ENCODE data around the gene FHIT.

FHIT gene

GRCh38 chr3:60175680-60176079 lies 1075.6 kb downstream of the FHIT start:
- DNase-seq (ENCODE audit: low read depth in 2 of 2) = no peak

- no peak for DNase-seq (ENCODE audit: low read depth in 2 of 2)
These were observed 1081.5 kb downstream of the FHIT start for GRCh38 chr3:60169755-60170154.

DNA sequence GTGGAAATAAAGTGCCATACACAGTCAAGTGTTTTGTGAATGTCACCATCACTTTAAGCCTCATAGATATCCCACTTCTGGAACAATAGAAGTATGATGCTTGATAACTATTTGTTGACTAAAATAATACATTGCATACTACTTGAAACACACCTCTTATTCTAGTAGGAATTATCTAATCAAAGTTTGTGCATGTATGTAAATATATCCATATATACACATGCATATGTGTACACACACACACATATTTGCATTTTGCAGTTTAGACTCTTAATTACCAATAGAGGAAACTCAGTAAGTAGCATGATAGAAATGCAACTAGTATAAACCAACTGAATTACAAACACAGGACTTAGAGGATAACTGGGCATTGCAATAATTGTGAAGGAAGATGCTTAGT lies 1084.1 kb downstream of the FHIT start:
- DNase-seq (ENCODE audit: low read depth in 2 of 2) = no peak

DNA sequence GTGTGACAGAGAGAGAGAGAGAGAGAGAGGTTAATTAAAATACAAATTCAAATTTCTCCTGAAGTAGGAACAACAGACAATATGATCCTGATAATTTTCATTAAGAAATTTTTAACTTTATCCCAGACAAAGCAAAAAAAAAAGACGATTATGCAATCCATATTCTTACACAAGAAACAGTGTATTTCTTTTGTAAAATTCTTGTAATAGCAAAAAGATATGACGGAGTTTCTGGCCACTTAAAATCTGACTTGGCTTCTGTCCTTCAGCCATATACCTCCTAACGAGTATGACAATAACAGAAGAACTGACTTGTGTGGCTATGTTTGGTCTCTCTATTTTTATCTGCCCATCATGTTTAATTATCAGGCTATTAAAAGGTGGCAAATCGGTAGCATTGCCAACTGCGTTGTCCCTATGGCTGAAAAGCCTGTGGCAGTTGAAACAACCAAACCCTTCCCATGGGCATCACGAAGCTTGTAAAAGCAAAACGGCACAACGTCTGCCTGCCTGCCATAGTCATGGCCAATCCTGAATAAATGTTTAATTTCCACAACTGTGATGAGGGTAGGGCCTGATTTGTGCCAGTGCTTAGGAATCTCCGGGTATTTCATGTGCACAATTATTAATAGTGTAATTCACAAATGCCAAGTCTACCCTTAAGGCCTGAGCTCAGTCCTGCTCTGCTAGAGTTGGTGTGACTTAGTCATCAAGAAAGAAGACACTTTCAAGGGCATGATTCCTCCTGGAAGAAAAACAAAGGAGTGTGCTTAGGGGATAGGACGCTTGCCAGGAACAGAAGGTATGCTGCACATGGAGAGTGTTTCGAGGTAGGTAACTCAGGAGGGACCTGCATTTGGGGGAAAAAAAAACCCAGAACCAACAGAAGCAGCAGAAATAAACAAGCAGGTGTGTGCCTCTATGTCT lies 1090.2 kb downstream of the FHIT start:
- DNase-seq (ENCODE audit: low read depth in 2 of 2) = no peak

GRCh38 chr3:60160111-60160821 lies 1091.0 kb downstream of the FHIT start:
- DNase-seq (ENCODE audit: low read depth in 2 of 2) = no peak

DNA sequence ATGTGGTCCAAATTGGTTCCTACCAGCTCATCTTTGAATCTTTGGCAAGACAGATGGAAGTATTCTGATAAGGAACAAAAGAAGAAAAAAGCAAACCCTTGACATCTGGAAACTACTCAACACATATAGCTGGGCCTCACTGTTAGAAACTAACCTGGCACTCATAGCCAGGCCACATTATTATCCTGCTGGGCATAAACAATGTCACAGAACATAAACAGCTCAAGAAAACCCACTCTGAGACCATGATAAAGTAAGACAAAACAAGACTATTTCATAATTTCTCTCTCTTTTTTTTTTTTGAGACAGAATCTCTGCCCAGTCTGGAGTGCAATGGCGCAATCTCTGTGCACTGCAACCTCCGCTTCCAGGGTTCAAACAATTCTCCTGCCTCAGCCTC lies 1093.2 kb downstream of the FHIT start:
- DNase-seq (ENCODE audit: low read depth in 2 of 2) = no peak

- no peak for DNase-seq (ENCODE audit: low read depth in 2 of 2)
These were observed 1097.2 kb downstream of the FHIT start for GRCh38 chr3:60154011-60154410.

- no peak for DNase-seq (ENCODE audit: low read depth in 2 of 2)
These were observed 1097.8 kb downstream of the FHIT start for GRCh38 chr3:60153221-60153999.

- no peak for DNase-seq (ENCODE audit: low read depth in 2 of 2)
These were observed 1101.8 kb downstream of the FHIT start for GRCh38 chr3:60149501-60149900.

GRCh38 chr3:60147249-60147950 lies 1103.9 kb downstream of the FHIT start:
- DNase-seq (ENCODE audit: low read depth in 2 of 2) = no peak

- no peak for DNase-seq (ENCODE audit: low read depth in 2 of 2)
These were observed 1105.1 kb downstream of the FHIT start for GRCh38 chr3:60146121-60146520.

GRCh38 chr3:60144071-60144470 lies 1107.2 kb downstream of the FHIT start:
- DNase-seq (ENCODE audit: low read depth in 2 of 2) = no peak

DNA sequence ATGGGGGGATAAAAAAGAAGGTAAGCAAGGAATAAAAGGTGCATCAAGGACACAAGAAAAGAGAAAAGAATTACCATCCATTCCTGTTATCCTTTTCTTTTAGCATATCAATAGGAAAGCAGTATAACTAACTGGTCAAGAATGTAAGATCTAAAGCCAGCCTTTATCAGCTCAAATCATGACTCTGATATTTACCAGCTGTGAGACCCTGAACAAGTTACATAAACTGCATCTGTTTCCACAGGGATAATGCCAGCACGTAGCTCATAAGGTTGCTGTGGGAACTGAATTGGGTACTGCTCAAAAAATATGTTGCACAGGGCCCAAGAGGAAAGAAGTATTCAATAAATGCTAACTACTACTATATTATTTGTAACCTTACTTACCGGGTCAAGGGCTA lies 1109.2 kb downstream of the FHIT start:
- no peak for DNase-seq (ENCODE audit: low read depth in 2 of 2)

DNA sequence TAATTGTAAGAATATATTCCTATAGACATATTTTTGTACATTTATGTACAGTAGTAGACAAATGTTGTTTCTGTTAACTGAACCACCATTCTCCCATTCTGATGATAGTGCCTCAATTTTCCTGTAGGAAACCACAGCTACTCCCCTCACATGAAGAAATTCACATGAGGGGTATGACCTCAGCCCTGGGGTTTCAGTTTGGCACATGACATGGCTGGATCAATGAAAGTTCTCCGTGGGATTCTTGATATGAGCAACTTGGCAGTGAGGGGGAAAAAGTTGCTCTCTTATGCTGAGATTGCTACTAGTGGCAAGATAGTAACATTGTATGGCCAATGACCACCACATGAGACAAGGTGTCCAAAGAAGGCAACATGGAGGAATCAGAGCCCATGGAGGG lies 1111.1 kb downstream of the FHIT start:
- DNase-seq (ENCODE audit: low read depth in 2 of 2) = no peak

DNA sequence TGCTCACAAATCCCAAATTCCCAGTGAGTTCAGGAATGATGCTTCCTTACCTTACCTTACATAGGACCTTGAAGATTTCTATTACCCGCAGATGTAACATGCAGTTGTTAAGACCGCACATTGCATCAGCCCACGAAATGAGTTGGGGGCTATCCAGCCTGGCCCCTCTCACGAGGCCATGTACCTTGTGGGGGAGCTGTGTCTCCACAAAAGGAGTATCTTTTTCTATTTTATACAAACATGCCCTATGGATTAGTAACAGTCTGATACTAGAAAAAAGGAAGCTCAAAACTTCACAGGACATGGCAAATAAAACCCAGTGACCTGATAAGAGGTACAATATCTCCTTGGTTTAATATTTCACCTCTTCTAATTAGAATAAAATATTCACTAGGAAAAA lies 1114.7 kb downstream of the FHIT start:
- no peak for DNase-seq (ENCODE audit: low read depth in 2 of 2)

DNA sequence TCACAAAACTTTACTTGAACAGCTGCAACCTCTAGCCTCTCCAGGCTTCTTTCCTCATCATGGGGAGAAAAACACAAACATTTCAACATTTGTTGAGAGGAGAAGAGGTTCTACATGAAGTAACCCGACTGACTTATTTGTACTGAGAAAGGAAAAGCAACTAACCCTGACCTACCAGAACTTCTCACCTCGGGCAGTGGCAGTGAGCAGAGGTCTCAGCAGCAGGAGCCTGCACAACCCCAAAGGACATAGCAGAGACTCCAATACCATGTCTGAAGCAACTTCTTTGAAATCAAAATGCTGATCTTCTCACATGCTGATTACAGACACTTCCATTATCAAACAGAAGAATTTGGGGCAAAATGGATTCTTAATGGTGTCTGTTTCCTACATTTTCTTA lies 1115.8 kb downstream of the FHIT start:
- DNase-seq (ENCODE audit: low read depth in 2 of 2) = no peak

DNA sequence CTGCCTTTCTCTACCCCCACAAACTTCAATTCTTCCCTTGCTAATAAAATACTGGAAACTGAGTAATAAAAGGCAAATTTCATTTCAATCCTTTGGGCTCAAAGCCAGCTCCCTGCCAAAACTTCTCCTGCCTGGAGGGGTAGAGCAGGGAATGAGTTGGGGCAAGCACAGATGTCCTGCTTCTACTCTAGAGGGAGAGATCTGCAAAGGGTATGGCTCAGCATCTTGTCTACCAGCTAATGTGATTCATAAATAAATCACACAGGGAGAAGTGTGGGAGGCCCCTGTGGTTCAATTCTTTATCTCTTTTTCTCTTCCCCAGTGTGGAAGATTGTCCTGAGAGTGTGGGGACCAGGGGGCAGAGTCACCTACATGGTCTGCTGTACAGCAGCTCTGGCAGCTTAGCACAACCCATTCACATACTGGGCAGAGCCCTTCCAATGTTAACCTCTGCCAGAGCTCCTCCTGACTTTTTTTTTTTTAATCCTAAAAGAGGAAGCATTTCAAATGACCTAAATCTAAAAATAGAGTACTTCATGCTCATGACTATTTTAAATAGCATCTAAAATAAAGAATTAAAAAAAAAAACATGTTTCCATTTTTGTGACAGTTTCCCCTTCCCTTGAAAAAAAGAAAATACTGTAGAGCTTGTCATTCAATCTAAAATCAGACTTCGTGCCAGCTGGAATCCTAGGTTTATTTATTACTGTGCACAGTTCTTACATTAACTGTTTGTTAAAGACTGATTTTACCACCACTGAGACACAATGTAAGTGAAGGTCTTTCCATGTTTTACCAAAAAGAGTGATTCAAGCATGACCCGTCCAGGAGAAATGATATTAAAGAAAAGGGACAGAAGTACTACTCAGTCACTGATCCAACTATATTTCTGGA lies 1117.7 kb downstream of the FHIT start:
- DNase-seq (ENCODE audit: low read depth in 2 of 2) = no peak

- DNase-seq (ENCODE audit: low read depth in 2 of 2) = no peak
These were observed 1119.6 kb downstream of the FHIT start for GRCh38 chr3:60131618-60132017.

DNA sequence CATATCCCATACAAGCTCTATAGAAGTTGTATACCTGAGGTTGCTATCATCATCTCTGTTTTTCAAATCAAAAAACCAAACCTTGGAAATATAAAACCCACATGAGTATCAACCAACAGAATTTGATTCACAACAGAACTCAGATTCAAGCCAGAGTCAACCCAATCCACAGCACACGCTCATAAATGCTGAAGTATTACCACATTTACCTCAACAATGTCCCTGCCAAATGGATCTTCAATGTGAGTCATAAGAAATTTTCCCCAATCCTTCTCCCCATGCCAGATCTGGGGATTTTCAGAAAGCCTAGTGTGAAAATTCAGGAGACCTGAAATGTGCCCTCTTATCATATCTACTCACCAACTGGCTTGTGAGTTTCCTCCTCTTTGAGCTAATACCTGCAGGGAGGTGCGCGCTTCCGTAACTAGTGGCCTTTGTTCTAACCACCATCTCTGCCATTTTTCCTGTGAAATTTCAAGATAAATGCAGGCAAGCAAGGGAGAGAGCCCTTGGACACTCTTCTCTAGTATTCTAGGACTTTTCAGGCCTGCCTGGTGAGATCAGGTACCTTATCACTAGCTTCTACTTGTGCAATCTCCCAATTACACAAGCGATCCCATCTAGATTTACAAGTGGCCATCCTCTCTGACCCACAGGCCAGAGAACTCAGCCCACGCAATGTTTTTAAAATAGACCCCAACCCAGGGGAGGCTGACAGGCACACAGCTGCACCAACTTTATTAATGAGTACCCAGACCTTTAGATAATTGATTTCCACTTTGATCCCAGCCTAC lies 1124.5 kb downstream of the FHIT start:
- DNase-seq (ENCODE audit: low read depth in 2 of 2) = no peak

DNA sequence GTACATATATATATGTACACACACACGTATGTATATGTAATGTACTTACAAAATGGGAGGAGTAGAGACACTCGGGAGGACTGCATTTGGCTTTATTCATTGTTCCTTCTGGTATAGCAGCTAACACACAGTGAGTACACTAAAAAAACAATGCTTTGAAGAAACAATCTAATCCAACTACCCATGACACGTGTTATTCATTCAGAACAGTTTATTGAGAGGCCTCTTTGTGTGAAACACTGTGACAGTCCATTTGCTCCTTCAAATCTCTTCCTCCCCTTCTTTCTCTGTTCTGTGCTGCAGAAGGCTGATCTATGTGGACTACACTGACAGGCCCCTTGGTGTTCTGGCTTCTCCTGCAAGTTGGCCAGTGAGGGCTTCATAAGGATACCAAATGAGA lies 1125.6 kb downstream of the FHIT start:
- no peak for DNase-seq (ENCODE audit: low read depth in 2 of 2)
